H9 (cell line): ENCODE measurements around the gene GMPS. TPM values are rescaled to one million over a fixed set of nuclear protein-coding genes. Genes with fewer than 3 reads are reported as not detected.

Experiments used
- DNase-seq: peaks from one replicate; pipeline ENCODE4 v3.0.0-alpha.2; 2017
- H2AFZ ChIP-seq: one replicate; pipeline ENCODE4 v1.6.1; 2013; ENCODE audit warnings: mild to moderate bottlenecking, low read length, control low read depth, moderate library complexity
- H2AK5ac ChIP-seq: 2 replicates; pipeline ENCODE4 v1.6.1; 2013; ENCODE audit warnings: low read length, control low read depth, mixed read lengths; ENCODE audit not compliant: insufficient read length
- H2BK120ac ChIP-seq: one replicate; pipeline ENCODE4 v1.6.1; 2013; ENCODE audit warnings: low read depth, mild to moderate bottlenecking, low read length, control low read depth, inconsistent platforms; ENCODE audit not compliant: poor library complexity, severe bottlenecking
- H2BK12ac ChIP-seq: 2 replicates; pipeline ENCODE4 v1.6.1; 2013; ENCODE audit warnings: low read length, control low read depth, mixed read lengths, low read depth; ENCODE audit not compliant: insufficient read length
- H2BK15ac ChIP-seq: 2 replicates; pipeline ENCODE4 v1.6.1; 2013; ENCODE audit warnings: low read depth, low read length, control low read depth
- H2BK20ac ChIP-seq: one replicate; pipeline ENCODE4 v1.6.1; 2013; ENCODE audit warnings: low read depth, mild to moderate bottlenecking, low read length, control low read depth, inconsistent platforms; ENCODE audit not compliant: poor library complexity, severe bottlenecking
- H2BK5ac ChIP-seq: 2 replicates; pipeline ENCODE4 v1.6.1; 2013; ENCODE audit warnings: low read length, control low read depth, mixed read lengths; ENCODE audit not compliant: insufficient read length
- H3K14ac ChIP-seq: 2 replicates; pipeline ENCODE4 v1.6.1; 2013; ENCODE audit warnings: low read length, control low read depth; ENCODE audit not compliant: insufficient read depth
- H3K18ac ChIP-seq: 2 replicates; pipeline ENCODE4 v1.6.1; 2013; ENCODE audit warnings: low read depth, mild to moderate bottlenecking, mixed read lengths, low read length, control low read depth; ENCODE audit not compliant: insufficient read length
- H3K23ac ChIP-seq: 2 replicates; pipeline ENCODE4 v1.6.1; 2013; ENCODE audit warnings: low read length, control low read depth, mixed read lengths, low read depth; ENCODE audit not compliant: insufficient read length
- H3K23me2 ChIP-seq: 2 replicates; pipeline ENCODE4 v1.6.1; 2013; ENCODE audit warnings: low read depth, mild to moderate bottlenecking, mixed read lengths, low read length, control low read depth; ENCODE audit not compliant: insufficient read length, poor library complexity, severe bottlenecking
- H3K27ac ChIP-seq: 2 replicates; pipeline ENCODE4 v1.5.1; 2013; ENCODE audit warnings: low read length, control low read depth, mixed read lengths, low read depth; ENCODE audit not compliant: insufficient read length
- H3K27me3 ChIP-seq: 2 replicates; pipeline ENCODE4 v1.6.1; 2013; ENCODE audit warnings: low read length, control low read depth, inconsistent platforms; ENCODE audit not compliant: insufficient read depth
- H3K4ac ChIP-seq: 2 replicates; pipeline ENCODE4 v1.6.1; 2013; ENCODE audit warnings: low read depth, mild to moderate bottlenecking, control low read depth, inconsistent platforms, low read length, moderate library complexity
- H3K4me1 ChIP-seq: 2 replicates; pipeline ENCODE4 v1.6.1; 2013; ENCODE audit warnings: low read length, control low read depth, inconsistent platforms; ENCODE audit not compliant: insufficient read depth
- H3K4me2 ChIP-seq: 2 replicates; pipeline ENCODE4 v1.6.1; 2013; ENCODE audit warnings: low read length, control low read depth, mixed read lengths; ENCODE audit not compliant: insufficient read length, insufficient read depth
- H3K56ac ChIP-seq: 2 replicates; pipeline ENCODE4 v1.6.1; 2013; ENCODE audit warnings: low read depth, mild to moderate bottlenecking, mixed read lengths, low read length, control low read depth; ENCODE audit not compliant: insufficient read length
- H3K79me1 ChIP-seq: 2 replicates; pipeline ENCODE4 v1.6.1; 2013; ENCODE audit warnings: low read depth, mild to moderate bottlenecking, moderate library complexity, low read length, control low read depth, inconsistent platforms; ENCODE audit not compliant: insufficient read depth, poor library complexity, severe bottlenecking
- H3K79me2 ChIP-seq: 2 replicates; pipeline ENCODE4 v1.6.1; 2013; ENCODE audit warnings: low read length, control low read depth, inconsistent platforms; ENCODE audit not compliant: insufficient read depth
- H3K9ac ChIP-seq: 2 replicates; pipeline ENCODE4 v1.6.1; 2013; ENCODE audit warnings: low read length, control low read depth, mixed read lengths; ENCODE audit not compliant: insufficient read length; ENCODE audit errors: extremely low read depth
- H3K9me3 ChIP-seq: one replicate; pipeline ENCODE4 v1.6.1; 2013; ENCODE audit warnings: low read depth, low read length, inconsistent platforms; ENCODE audit not compliant: control insufficient read depth
- H3T11ph ChIP-seq: one replicate; pipeline ENCODE4 v1.6.1; 2013; ENCODE audit warnings: mild to moderate bottlenecking, low read length, control low read depth, inconsistent platforms
- H4K20me1 ChIP-seq: one replicate; pipeline ENCODE4 v1.6.1; 2013; ENCODE audit not compliant: control insufficient read depth, insufficient read length, insufficient read depth
- H4K5ac ChIP-seq: 2 replicates; pipeline ENCODE4 v1.6.1; 2013; ENCODE audit warnings: low read depth, mild to moderate bottlenecking, mixed read lengths, low read length, control low read depth; ENCODE audit not compliant: insufficient read length
- H4K8ac ChIP-seq: replicated peaks from 2 replicates; pipeline ENCODE4 v1.6.1; 2013; ENCODE audit warnings: low read length, control low read depth, mixed read lengths, low read depth; ENCODE audit not compliant: insufficient read length
- H4K91ac ChIP-seq: 2 replicates; pipeline ENCODE4 v1.6.1; 2013; ENCODE audit warnings: low read depth, mild to moderate bottlenecking, moderate library complexity, mixed read lengths, low read length, control low read depth; ENCODE audit not compliant: insufficient read length
- H3K27ac Mint-ChIP-seq, 3 experiments: 2 replicates in 2 of 3; 3 replicates in 1 of 3; pipeline ENCODE4 v1.8.0; 2020 to 2021; ENCODE audit warnings: mixed read lengths in 3 of 3, mild to moderate bottlenecking in 1 of 3, moderate library complexity in 1 of 3
- H3K27me3 Mint-ChIP-seq: 2 replicates; pipeline ENCODE4 v1.8.0; 2021; ENCODE audit warnings: low read depth, mild to moderate bottlenecking, moderate library complexity, mixed read lengths
- H3K36me3 Mint-ChIP-seq, 3 experiments: 2 replicates in 2 of 3; 3 replicates in 1 of 3; pipeline ENCODE4 v1.8.0; 2020 to 2021; ENCODE audit warnings: low read depth in 3 of 3, mixed read lengths in 3 of 3; ENCODE audit not compliant: insufficient read depth in 1 of 3
- H3K4me1 Mint-ChIP-seq, 2 experiments: 2 replicates each; pipeline ENCODE4 v1.8.0; 2020; ENCODE audit warnings: mixed read lengths in 2 of 2
- H3K4me3 Mint-ChIP-seq, 2 experiments: 2 replicates in 1 of 2; 3 replicates in 1 of 2; pipeline ENCODE4 v1.8.0; 2020 to 2021; ENCODE audit warnings: mild to moderate bottlenecking in 2 of 2, mixed read lengths in 2 of 2, moderate library complexity in 1 of 2
- H3K9me3 Mint-ChIP-seq, 2 experiments: 2 replicates in 1 of 2; 3 replicates in 1 of 2; pipeline ENCODE4 v1.8.0; 2020; ENCODE audit warnings: mild to moderate bottlenecking in 2 of 2, mixed read lengths in 2 of 2, moderate library complexity in 1 of 2
- CTCF ChIP-seq: fragments of 200-600 bp; sonication (generic); conservative IDR thresholded peaks from 3 replicates; pipeline ENCODE4 v1.8.0; 2021; ENCODE audit warnings: antibody characterized with exemption, mild to moderate bottlenecking
- WGBS: extraction: QIAGEN DNeasy Blood & Tissue Kit; methylation state at CpG from one replicate; pipeline ENCODE4 v1.1.7; 2013; ENCODE audit warnings: missing lambda C conversion rate, low lambda C conversion rate, mixed read lengths; ENCODE audit not compliant: insufficient read length; ENCODE audit errors: extremely low coverage; 5-methylcytosine and 5-hydroxymethylcytosine counted together
- total RNA-seq: library from RNA; stranded (reverse); gene quantifications from 2 replicates; pipeline ENCODE4 v1.2.1, GENCODE V29; 2021

Gene GMPS
- total RNA-seq, 1 experiment from 2014 or later: 142 TPM

- Histone ChIP-seq H4K8ac (no peak overlapping the region), H4K5ac (no peak overlapping the region), H3T11ph (no peak overlapping the region), H2BK15ac (no peak overlapping the region), H3K56ac (no peak overlapping the region), H2BK20ac (no peak overlapping the region), H2BK120ac (no peak overlapping the region), H2AK5ac (no peak overlapping the region), H3K4me1 (peaks cover 3% of the 10 kb centered on the region; the same call in 1 of the 2 replicates), H3K23me2 (no peaks in the 10 kb centered on the region), H3K4me2 (no peak overlapping the region), H4K91ac (no peak overlapping the region), H3K79me2 (no peaks in the 10 kb centered on the region), H3K9me3 (no peaks in the 10 kb centered on the region), H3K27ac (no peak overlapping the region), H3K18ac (no peak overlapping the region), H2BK12ac (no peak overlapping the region), H2BK5ac (no peak overlapping the region), H4K20me1 (no peaks in the 10 kb centered on the region), H3K27me3 (no peaks in the 10 kb centered on the region), H3K79me1 (no peaks in the 10 kb centered on the region), H3K14ac (no peak overlapping the region), H3K4ac (no peak overlapping the region), H2AFZ (no peak overlapping the region), H3K23ac (no peak overlapping the region), H3K9ac (no peak overlapping the region)
- Mint-ChIP-seq H3K4me1 (peaks cover 16 to 17% of the 10 kb centered on the region in 2 experiments), H3K27me3 (no peaks in the 10 kb centered on the region), H3K4me3 (no peak overlapping the region), H3K27ac (no peak overlapping the region), H3K9me3 (no peaks in the 10 kb centered on the region), H3K36me3 (peaks cover 2 to 5% (median 4%) of the 10 kb centered on the region in 3 experiments; a peak in 6 of 7 replicates)
- WGBS: no CpG with 5 or more reads among the region's 2 CpGs
- DNase-seq: no peak
- TF ChIP-seq CTCF: no peak
Measured at GRCh38 chr3:155946178-155946577, 75.7 kb downstream of the GMPS start.
